Measurements from ENCODE around the gene CDH3. TPM values are rescaled to one million over a fixed set of nuclear protein-coding genes. Genes with fewer than 3 reads are reported as not detected.
A peak's percentile ranks its signal among the peaks of the same experiment; 100 is the strongest.

CDH3 gene
- total RNA-seq, 1 donor from 2014 or later = 14.1 TPM

DNA sequence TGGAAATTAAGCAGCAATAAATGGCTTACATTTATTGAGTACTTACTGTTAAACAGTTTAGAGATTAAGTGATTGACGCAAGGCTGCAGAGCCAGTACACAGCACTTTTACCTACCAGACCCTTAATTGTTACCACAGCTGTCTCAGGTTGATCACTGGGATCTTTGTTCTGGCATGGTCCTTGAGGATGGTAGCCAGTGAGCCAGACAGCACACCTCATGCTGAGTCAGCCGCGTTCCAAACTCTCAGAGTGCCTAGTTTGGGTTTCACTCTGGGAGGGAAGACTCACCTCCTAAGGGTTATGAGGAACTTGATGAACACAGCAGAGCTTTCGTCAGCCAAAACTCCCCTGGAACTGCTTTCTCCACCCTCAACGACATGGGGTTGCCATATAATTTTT lies 20.4 kb downstream of the CDH3 start:
- no peaks in the 10 kb centered on the region for H3K36me3 ChIP-seq (ENCODE audit: insufficient read depth, low read length)
- Mint-ChIP-seq H3K36me3 (ENCODE audit: low read depth, unreplicated experiment) (no peaks in the 10 kb centered on the region), H3K27me3 (ENCODE audit: low read depth, unreplicated experiment) (no peaks in the 10 kb centered on the region), H3K27ac (ENCODE audit: unreplicated experiment) (no peak overlapping the region), H3K4me1 (ENCODE audit: low read depth, unreplicated experiment) (peaks cover 19% of the 10 kb centered on the region), H3K9me3 (ENCODE audit: unreplicated experiment) (no peaks in the 10 kb centered on the region), H3K4me3 (ENCODE audit: unreplicated experiment) (no peak overlapping the region)
- peaks cover 6% of the 10 kb centered on the region for H3K4me1 ChIP-seq (ENCODE audit: insufficient read depth, low read length)
- no peak overlapping the region for H2AFZ ChIP-seq (ENCODE audit: low read depth, low read length)
- H3K4me3 ChIP-seq (ENCODE audit: insufficient read depth, low read depth, low read length) = no peak overlapping the region
- H4K20me1 ChIP-seq (ENCODE audit: insufficient read depth, low read length) = no peaks in the 10 kb centered on the region
- no peaks in the 10 kb centered on the region for H3K79me2 ChIP-seq (ENCODE audit: insufficient read depth, low read length)
- no peak for FAIRE-seq
- peak; percentile 42 for DNase-seq (ENCODE audit: low read depth)
- no peaks in the 10 kb centered on the region for H3K9me3 ChIP-seq (ENCODE audit: insufficient read depth, low read depth, low read length)
- no peak for TF ChIP-seq EZH2 (IDR thresholded peaks at IDR 0.05; ENCODE audit: insufficient read depth, low read length)
- TF ChIP-seq, protein P1, sequence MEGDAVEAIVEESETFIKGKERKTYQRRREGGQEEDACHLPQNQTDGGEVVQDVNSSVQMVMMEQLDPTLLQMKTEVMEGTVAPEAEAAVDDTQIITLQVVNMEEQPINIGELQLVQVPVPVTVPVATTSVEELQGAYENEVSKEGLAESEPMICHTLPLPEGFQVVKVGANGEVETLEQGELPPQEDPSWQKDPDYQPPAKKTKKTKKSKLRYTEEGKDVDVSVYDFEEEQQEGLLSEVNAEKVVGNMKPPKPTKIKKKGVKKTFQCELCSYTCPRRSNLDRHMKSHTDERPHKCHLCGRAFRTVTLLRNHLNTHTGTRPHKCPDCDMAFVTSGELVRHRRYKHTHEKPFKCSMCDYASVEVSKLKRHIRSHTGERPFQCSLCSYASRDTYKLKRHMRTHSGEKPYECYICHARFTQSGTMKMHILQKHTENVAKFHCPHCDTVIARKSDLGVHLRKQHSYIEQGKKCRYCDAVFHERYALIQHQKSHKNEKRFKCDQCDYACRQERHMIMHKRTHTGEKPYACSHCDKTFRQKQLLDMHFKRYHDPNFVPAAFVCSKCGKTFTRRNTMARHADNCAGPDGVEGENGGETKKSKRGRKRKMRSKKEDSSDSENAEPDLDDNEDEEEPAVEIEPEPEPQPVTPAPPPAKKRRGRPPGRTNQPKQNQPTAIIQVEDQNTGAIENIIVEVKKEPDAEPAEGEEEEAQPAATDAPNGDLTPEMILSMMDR (IDR thresholded peaks at IDR 0.05; ENCODE audit: insufficient read depth, low read depth, low read length) = no peak
- no peak overlapping the region for H3K9ac ChIP-seq (ENCODE audit: low read length)
- peaks cover 2% of the 10 kb centered on the region for H3K27me3 ChIP-seq (ENCODE audit: insufficient read depth, low read length)
- H3K27ac ChIP-seq (ENCODE audit: low read depth, low read length) = no peak overlapping the region
- peak overlapping the region; percentile 13 for H3K4me2 ChIP-seq (ENCODE audit: low read length)

DNA sequence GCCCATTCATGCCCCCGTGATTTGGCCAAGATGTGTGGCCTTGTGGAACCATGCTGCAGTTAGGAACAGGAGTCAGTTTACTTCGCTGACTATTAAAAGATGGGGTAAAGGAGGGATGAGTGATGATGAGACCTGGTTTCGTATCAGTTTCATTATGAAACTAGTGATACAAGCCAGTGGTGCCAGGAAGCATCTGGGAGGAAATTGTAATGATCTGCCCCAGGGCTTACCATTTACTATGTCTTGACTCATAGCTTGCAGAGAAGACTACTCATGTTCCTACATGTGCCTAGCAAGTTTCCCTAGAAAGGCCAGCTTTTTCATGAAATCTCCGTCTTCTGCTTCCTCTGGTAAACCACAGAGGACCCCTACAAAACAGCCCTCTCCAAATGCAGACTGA lies 23.2 kb downstream of the CDH3 start:
- Histone ChIP-seq H3K36me3 (ENCODE audit: insufficient read depth, low read length) (no peaks in the 10 kb centered on the region), H3K9ac (ENCODE audit: low read length) (no peak overlapping the region), H3K4me3 (ENCODE audit: insufficient read depth, low read depth, low read length) (no peak overlapping the region), H3K4me1 (ENCODE audit: insufficient read depth, low read length) (peaks cover 6% of the 10 kb centered on the region), H3K4me2 (ENCODE audit: low read length) (no peak overlapping the region), H2AFZ (ENCODE audit: low read depth, low read length) (no peak overlapping the region), H3K9me3 (ENCODE audit: insufficient read depth, low read depth, low read length) (no peaks in the 10 kb centered on the region), H3K27me3 (ENCODE audit: insufficient read depth, low read length) (peaks cover 2% of the 10 kb centered on the region), H4K20me1 (ENCODE audit: insufficient read depth, low read length) (no peaks in the 10 kb centered on the region), H3K27ac (ENCODE audit: low read depth, low read length) (no peak overlapping the region), H3K79me2 (ENCODE audit: insufficient read depth, low read length) (no peaks in the 10 kb centered on the region)
- H3K9me3 Mint-ChIP-seq (ENCODE audit: unreplicated experiment) = no peaks in the 10 kb centered on the region
- H3K4me1 Mint-ChIP-seq (ENCODE audit: low read depth, unreplicated experiment) = peaks cover 13% of the 10 kb centered on the region
- DNase-seq (ENCODE audit: low read depth) (no peak), FAIRE-seq (no peak)
- H3K36me3 Mint-ChIP-seq (ENCODE audit: low read depth, unreplicated experiment) = no peaks in the 10 kb centered on the region
- TF ChIP-seq, protein P1 (IDR thresholded peaks at IDR 0.05; ENCODE audit: insufficient read depth, low read depth, low read length) = no peak
- TF ChIP-seq EZH2 (IDR thresholded peaks at IDR 0.05; ENCODE audit: insufficient read depth, low read length) = no peak
- no peak overlapping the region for H3K27ac Mint-ChIP-seq (ENCODE audit: unreplicated experiment)
- no peak overlapping the region for H3K4me3 Mint-ChIP-seq (ENCODE audit: unreplicated experiment)
- no peaks in the 10 kb centered on the region for H3K27me3 Mint-ChIP-seq (ENCODE audit: low read depth, unreplicated experiment)

DNA sequence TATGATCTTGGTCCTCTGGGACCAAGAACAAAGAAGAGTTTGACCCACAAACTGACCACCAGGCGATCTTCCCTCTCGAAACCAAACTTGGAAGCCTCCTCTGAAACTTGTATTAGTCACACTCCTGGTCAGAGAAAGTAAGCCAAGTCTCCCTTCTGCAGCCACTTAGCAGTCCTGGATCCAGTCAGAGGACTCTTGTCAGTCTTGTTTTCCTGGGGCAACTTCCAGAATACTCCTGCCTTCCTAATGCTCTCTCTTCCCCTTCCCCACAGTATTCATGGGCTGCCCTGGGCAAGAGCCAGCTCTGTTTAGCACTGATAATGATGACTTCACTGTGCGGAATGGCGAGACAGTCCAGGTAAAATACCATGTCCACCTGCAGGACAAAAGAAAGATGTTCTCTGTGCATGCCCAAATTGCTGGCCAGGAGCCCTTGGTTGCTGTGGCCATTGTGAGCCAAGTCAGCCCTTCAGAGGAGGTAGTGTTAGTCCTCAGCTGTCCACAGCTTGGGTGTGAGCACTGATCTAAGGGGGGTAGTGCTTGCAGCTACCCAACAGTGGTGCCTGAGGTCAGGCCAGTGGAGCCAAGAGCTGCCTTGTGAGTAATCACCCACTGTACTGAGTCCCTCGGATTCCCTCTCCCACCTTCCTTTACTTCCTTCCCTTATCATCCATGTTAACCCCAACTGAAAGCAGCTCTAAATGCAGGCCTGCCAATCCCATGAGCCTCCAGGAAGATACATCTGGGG lies 31.2 kb downstream of the CDH3 start:
- no peak for TF ChIP-seq EZH2 (IDR thresholded peaks at IDR 0.05; ENCODE audit: insufficient read depth, low read length)
- TF ChIP-seq, protein P1 (IDR thresholded peaks at IDR 0.05; ENCODE audit: insufficient read depth, low read depth, low read length) = no peak
- no peak overlapping the region for H3K9ac ChIP-seq (ENCODE audit: low read length)
- FAIRE-seq (peak; percentile 17), DNase-seq (ENCODE audit: low read depth) (peak; percentile 61)
- no peaks in the 10 kb centered on the region for H3K9me3 ChIP-seq (ENCODE audit: insufficient read depth, low read depth, low read length)
- H3K27ac ChIP-seq (ENCODE audit: low read depth, low read length) = no peak overlapping the region
- no peak overlapping the region for H3K4me2 ChIP-seq (ENCODE audit: low read length)
- no peaks in the 10 kb centered on the region for H3K9me3 Mint-ChIP-seq (ENCODE audit: unreplicated experiment)
- H3K4me1 Mint-ChIP-seq (ENCODE audit: low read depth, unreplicated experiment) = peaks cover 7% of the 10 kb centered on the region
- no peaks in the 10 kb centered on the region for H3K36me3 ChIP-seq (ENCODE audit: insufficient read depth, low read length)
- H2AFZ ChIP-seq (ENCODE audit: low read depth, low read length) = no peak overlapping the region
- H3K4me3 Mint-ChIP-seq (ENCODE audit: unreplicated experiment) = no peak overlapping the region
- H3K27me3 ChIP-seq (ENCODE audit: insufficient read depth, low read length) = no peaks in the 10 kb centered on the region
- H3K27me3 Mint-ChIP-seq (ENCODE audit: low read depth, unreplicated experiment) = no peaks in the 10 kb centered on the region
- H4K20me1 ChIP-seq (ENCODE audit: insufficient read depth, low read length) = no peaks in the 10 kb centered on the region
- peak overlapping the region; percentile 47 for H3K27ac Mint-ChIP-seq (ENCODE audit: unreplicated experiment)
- H3K4me1 ChIP-seq (ENCODE audit: insufficient read depth, low read length) = no peaks in the 10 kb centered on the region
- no peak overlapping the region for H3K4me3 ChIP-seq (ENCODE audit: insufficient read depth, low read depth, low read length)
- peaks cover 7% of the 10 kb centered on the region for H3K36me3 Mint-ChIP-seq (ENCODE audit: low read depth, unreplicated experiment)
- no peaks in the 10 kb centered on the region for H3K79me2 ChIP-seq (ENCODE audit: insufficient read depth, low read length)
